NOMO-1 treated with dmso at 0.1 percent for 144 hours (cell line): ENCODE results near the gene PAXIP1.
A peak's percentile ranks its signal among the peaks of the same experiment; 100 is the strongest.
"Not testable (repeated sequence)": the region's sequence is repeated elsewhere in the genome, so short reads cannot be mapped to it uniquely, and the experiment has no call there.

ENCODE experiments used
- DNase-seq: peaks from one replicate; lab custom pipeline; 2025; ENCODE audit not compliant: unreplicated experiment; lab: John Stamatoyannopoulos, UW

Gene PAXIP1

GRCh38 chr7:154950960-154951359, 52.0 kb downstream of the PAXIP1 start:
- no peak for DNase-seq

- no peak for DNase-seq
Observed at GRCh38 chr7:154947604-154948003, 55.3 kb downstream of the PAXIP1 start.

GRCh38 chr7:154946166-154946565, 56.8 kb downstream of the PAXIP1 start:
- DNase-seq: no peak

- no peak for DNase-seq
Observed at GRCh38 chr7:154943906-154944305, 59.0 kb downstream of the PAXIP1 start.

- DNase-seq: no peak
Observed at GRCh38 chr7:154942691-154943090, 60.2 kb downstream of the PAXIP1 start.

GRCh38 chr7:154937837-154938236, 65.1 kb downstream of the PAXIP1 start:
- DNase-seq: no peak

- not testable (repeated sequence) for DNase-seq
Observed at GRCh38 chr7:154934353-154934952, 68.5 kb downstream of the PAXIP1 start.

GRCh38 chr7:154931906-154932305, 71.0 kb downstream of the PAXIP1 start:
- DNase-seq: no peak

- DNase-seq: no peak
Observed at GRCh38 chr7:154929006-154929726, 73.8 kb downstream of the PAXIP1 start.

- DNase-seq: peak; percentile 51
Observed at GRCh38 chr7:154928136-154929005, 74.6 kb downstream of the PAXIP1 start.

GRCh38 chr7:154927624-154928125, 75.2 kb downstream of the PAXIP1 start:
- DNase-seq: peak; percentile 10

- DNase-seq: not testable (repeated sequence)
Observed at GRCh38 chr7:154922472-154922871, 80.5 kb downstream of the PAXIP1 start.

- DNase-seq: no peak
Observed at GRCh38 chr7:154919344-154920225, 83.3 kb downstream of the PAXIP1 start.

- DNase-seq: no peak
Observed at GRCh38 chr7:154918741-154919140, 84.2 kb downstream of the PAXIP1 start.

- DNase-seq: no peak
Observed at GRCh38 chr7:154918266-154918665, 84.7 kb downstream of the PAXIP1 start.

- no peak for DNase-seq
Observed at GRCh38 chr7:154917808-154918160, 85.1 kb downstream of the PAXIP1 start.

- no peak for DNase-seq
Observed at GRCh38 chr7:154916856-154917807, 85.8 kb downstream of the PAXIP1 start.

- DNase-seq: no peak
Observed at GRCh38 chr7:154916381-154916780, 86.5 kb downstream of the PAXIP1 start.

GRCh38 chr7:154915600-154915999, 87.3 kb downstream of the PAXIP1 start:
- no peak for DNase-seq

GRCh38 chr7:154914996-154915380, 87.9 kb downstream of the PAXIP1 start:
- DNase-seq: no peak
